GM23248 (cell line): ENCODE results near the gene ARNT2. TPM values are rescaled to one million over a fixed set of nuclear protein-coding genes. Genes with fewer than 3 reads are reported as not detected.
A peak's percentile ranks its signal among the peaks of the same experiment; 100 is the strongest.
"Not testable (repeated sequence)": the region's sequence is repeated elsewhere in the genome, so short reads cannot be mapped to it uniquely, and the experiment has no call there.

Experiments used
- DNase-seq: peaks from one replicate; pipeline ENCODE4 v3.0.0-alpha.2; 2015
- H2AFZ ChIP-seq: fragments of 200-600 bp; sonication (generic); 2 replicates; pipeline ENCODE4 v1.6.1; 2016; ENCODE audit warnings: antibody characterized with exemption
- H3F3A ChIP-seq: fragments of 200-600 bp; sonication (generic); 2 replicates; pipeline ENCODE4 v1.6.1; 2016; ENCODE audit warnings: mild to moderate bottlenecking, antibody characterized with exemption, mixed run types; ENCODE audit not compliant: insufficient read depth
- H3K27ac ChIP-seq: fragments of 200-600 bp; sonication (generic); 2 replicates; pipeline ENCODE4 v1.5.1; 2016; ENCODE audit warnings: mild to moderate bottlenecking
- H3K27me3 ChIP-seq: fragments of 200-600 bp; sonication (generic); replicated peaks from 2 replicates; pipeline ENCODE4 v1.6.1; 2016; ENCODE audit warnings: mild to moderate bottlenecking; ENCODE audit not compliant: insufficient read depth
- H3K36me3 ChIP-seq: fragments of 200-600 bp; sonication (generic); 2 replicates; pipeline ENCODE4 v1.6.1; 2016; ENCODE audit warnings: low read depth, mild to moderate bottlenecking
- H3K4me1 ChIP-seq: fragments of 200-600 bp; sonication (generic); 2 replicates; pipeline ENCODE4 v1.6.1; 2016; ENCODE audit warnings: mild to moderate bottlenecking; ENCODE audit not compliant: insufficient read depth
- H3K4me2 ChIP-seq: fragments of 200-600 bp; sonication (generic); one replicate; pipeline ENCODE4 v1.6.1; 2016; ENCODE audit warnings: mild to moderate bottlenecking; ENCODE audit not compliant: unreplicated experiment
- H3K4me3 ChIP-seq: fragments of 200-600 bp; sonication (generic); 2 replicates; pipeline ENCODE4 v1.5.1; 2016; ENCODE audit warnings: mild to moderate bottlenecking
- H3K79me2 ChIP-seq: fragments of 200-600 bp; sonication (generic); 2 replicates; pipeline ENCODE4 v1.6.1; 2016; ENCODE audit warnings: mild to moderate bottlenecking; ENCODE audit not compliant: insufficient read depth
- H3K9ac ChIP-seq: fragments of 200-600 bp; sonication (generic); 2 replicates; pipeline ENCODE4 v1.6.1; 2016; ENCODE audit warnings: mild to moderate bottlenecking
- H3K9me2 ChIP-seq: fragments of 200-600 bp; sonication (generic); 2 replicates; pipeline ENCODE4 v1.6.1; 2016; ENCODE audit warnings: mixed run types, mild to moderate bottlenecking, moderate library complexity; ENCODE audit not compliant: insufficient read depth
- H3K9me3 ChIP-seq: fragments of 200-600 bp; sonication (generic); one replicate; pipeline ENCODE4 v1.6.1; 2017; ENCODE audit warnings: low read depth
- H4K20me1 ChIP-seq: fragments of 200-600 bp; sonication (generic); 2 replicates; pipeline ENCODE4 v1.6.0; 2016; ENCODE audit not compliant: insufficient read depth
- EZH2 ChIP-seq: fragments of 200-600 bp; sonication (generic); IDR thresholded peaks from 2 replicates; pipeline ENCODE4 v1.6.1; 2018; ENCODE audit warnings: antibody characterized with exemption, mild to moderate bottlenecking; ENCODE audit not compliant: insufficient read depth, poor library complexity, severe bottlenecking
- EZH2phosphoT487 ChIP-seq: fragments of 200-600 bp; sonication (generic); IDR thresholded peaks from 2 replicates; pipeline ENCODE4 v1.6.1; 2018; ENCODE audit warnings: antibody characterized with exemption, moderate library complexity, mild to moderate bottlenecking, low read depth; ENCODE audit not compliant: insufficient read depth
- WGBS, 2 experiments: methylation state at CpG; one replicate each; pipeline ENCODE4 v1.1.6; 2015 to 2017; ENCODE audit warnings: low lambda C conversion rate in 2 of 2, low coverage in 1 of 2; ENCODE audit errors: missing lambda C conversion rate in 2 of 2; 5-methylcytosine and 5-hydroxymethylcytosine counted together
- in situ Hi-C: fragments of 300-500 bp; cut with MboI; formaldehyde crosslinking; loops from 2 replicates; pipeline ENCODE4 v1.15.0; 2020
- polyA plus RNA-seq: library from polyadenylated mRNA; unstranded; fragments of >200 nt; fragmentation: Nextera tagmentation; extraction: Ambion mirVana; gene quantifications from 2 replicates; pipeline ENCODE4 v1.2.1, GENCODE V29; 2016
- total RNA-seq: library from RNA; depleted of rRNA; stranded (reverse); fragments of >200 nt; shearing (Covaris generic); gene quantifications from 2 replicates; pipeline ENCODE4 v1.2.3, GENCODE V29; 2014

ARNT2 gene
- total and polyA plus RNA-seq, 2 experiments from 2014 or later, result 9.3 to 23.5 TPM

DNA sequence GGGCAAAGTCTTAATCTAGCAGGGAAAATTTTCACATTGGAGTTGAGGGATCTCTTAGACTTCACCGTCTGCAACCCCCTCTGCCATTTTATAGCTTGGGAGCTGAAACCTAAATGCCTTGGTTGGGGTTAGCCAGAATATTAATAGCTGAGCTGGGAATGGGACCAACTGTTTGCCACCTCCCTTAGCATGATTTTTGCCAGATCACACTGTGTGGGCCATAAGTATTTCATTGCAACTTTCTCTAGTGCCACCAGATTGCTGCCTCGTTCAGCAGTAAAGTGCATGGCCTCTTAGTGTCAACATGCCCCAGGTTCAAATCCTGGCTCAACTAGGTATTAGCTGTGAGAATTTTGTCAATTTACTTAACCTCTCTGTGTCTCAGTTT, 235.0 kb downstream of the ARNT2 start:
- in situ Hi-C loops, result no loop called here
- WGBS, 2 experiments, result 8 to 12% methylated on average over 2 of the region's 2 CpGs
- Histone ChIP-seq H3K4me2 (no peak overlapping the region), H3K4me1 (no peaks in the 10 kb centered on the region), H2AFZ (no peak overlapping the region), H4K20me1 (no peaks in the 10 kb centered on the region), H3K4me3 (no peak overlapping the region), H3K27me3 (no peaks in the 10 kb centered on the region), H3K9me2 (no peaks in the 10 kb centered on the region), H3K79me2 (no peaks in the 10 kb centered on the region), H3K36me3 (no peaks in the 10 kb centered on the region), H3K27ac (no peak overlapping the region), H3K9me3 (no peaks in the 10 kb centered on the region), H3F3A (peaks cover 5% of the 10 kb centered on the region), H3K9ac (no peak overlapping the region)
- no peak for DNase-seq
- no peak for TF ChIP-seq EZH2phosphoT487
- no peak for TF ChIP-seq EZH2

DNA sequence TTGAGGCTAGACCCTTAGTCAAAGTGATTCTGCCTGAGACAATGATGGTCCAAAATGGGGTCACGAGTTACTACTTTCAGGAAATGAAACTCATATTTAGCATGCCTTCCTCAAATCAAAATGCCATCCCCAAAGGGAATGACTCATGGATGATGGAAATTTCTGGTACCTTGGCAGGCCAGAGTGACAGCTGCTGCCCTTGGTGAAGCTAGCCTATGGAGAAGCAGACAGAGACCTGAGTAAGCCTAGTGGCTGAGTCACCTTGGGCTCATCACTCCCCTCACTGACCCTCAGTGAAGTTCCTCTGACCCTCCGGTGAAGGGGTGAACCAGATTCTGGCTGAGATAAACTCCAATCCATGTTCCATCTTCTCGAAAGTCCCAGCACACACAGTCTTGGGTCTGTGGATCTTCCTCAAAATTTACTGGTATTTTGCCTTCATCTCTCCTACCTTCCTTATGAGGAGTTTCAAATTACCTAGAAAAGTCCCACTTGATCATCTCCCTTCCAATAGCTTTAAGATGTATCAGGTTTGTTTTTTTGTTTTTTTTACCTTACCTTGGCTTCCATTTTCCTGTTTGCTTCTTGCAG, 236.4 kb downstream of the ARNT2 start:
- 86 to 93% methylated on average over 3 of the region's 3 CpGs for WGBS, 2 experiments
- in situ Hi-C loops, result no loop called here
- Histone ChIP-seq H3F3A (peaks cover 5% of the 10 kb centered on the region), H2AFZ (no peak overlapping the region), H3K36me3 (no peaks in the 10 kb centered on the region), H3K9me2 (no peaks in the 10 kb centered on the region), H3K79me2 (no peaks in the 10 kb centered on the region), H3K4me2 (no peak overlapping the region), H3K9ac (no peak overlapping the region), H3K4me3 (no peak overlapping the region), H3K27me3 (no peaks in the 10 kb centered on the region), H3K9me3 (no peaks in the 10 kb centered on the region), H3K4me1 (no peaks in the 10 kb centered on the region), H4K20me1 (no peaks in the 10 kb centered on the region), H3K27ac (no peak overlapping the region)
- no peak for DNase-seq
- TF ChIP-seq EZH2phosphoT487, result no peak
- no peak for TF ChIP-seq EZH2

DNA sequence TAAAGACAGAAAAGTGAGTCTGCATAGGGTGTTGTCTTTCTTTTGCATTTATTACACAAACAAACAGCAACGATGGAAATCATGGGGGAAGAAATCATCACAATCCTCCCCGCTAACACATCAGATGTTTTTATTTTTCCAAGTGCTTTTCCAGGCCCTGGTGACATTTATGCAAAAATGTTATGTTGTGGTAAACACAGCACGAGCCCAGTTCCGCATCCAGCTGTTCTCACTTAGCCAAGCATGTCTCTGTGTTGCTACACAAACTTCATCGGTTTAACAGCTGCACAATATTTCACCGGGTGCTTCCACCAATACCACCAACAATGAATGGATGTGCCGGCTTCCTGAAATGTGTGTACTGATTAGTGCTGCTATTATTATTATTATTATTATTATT, 237.2 kb downstream of the ARNT2 start:
- no peak overlapping the region for H3K4me2 ChIP-seq
- H3K4me3 ChIP-seq, result no peak overlapping the region
- no peaks in the 10 kb centered on the region for H3K4me1 ChIP-seq
- H3K36me3 ChIP-seq, result no peaks in the 10 kb centered on the region
- no peaks in the 10 kb centered on the region for H3K9me3 ChIP-seq
- H3K79me2 ChIP-seq, result no peaks in the 10 kb centered on the region
- H3K9me2 ChIP-seq, result no peaks in the 10 kb centered on the region
- whole genome bisulfite sequencing, 2 experiments, result 13 to 15% methylated on average over 7 of the region's 7 CpGs
- H3K9ac ChIP-seq, result no peak overlapping the region
- TF ChIP-seq EZH2, result no peak
- H3F3A ChIP-seq, result peaks cover 5% of the 10 kb centered on the region
- no peaks in the 10 kb centered on the region for H4K20me1 ChIP-seq
- no peak overlapping the region for H3K27ac ChIP-seq
- no peak overlapping the region for H2AFZ ChIP-seq
- no peaks in the 10 kb centered on the region for H3K27me3 ChIP-seq
- DNase-seq, result no peak
- in situ Hi-C loops, result no loop called here

DNA sequence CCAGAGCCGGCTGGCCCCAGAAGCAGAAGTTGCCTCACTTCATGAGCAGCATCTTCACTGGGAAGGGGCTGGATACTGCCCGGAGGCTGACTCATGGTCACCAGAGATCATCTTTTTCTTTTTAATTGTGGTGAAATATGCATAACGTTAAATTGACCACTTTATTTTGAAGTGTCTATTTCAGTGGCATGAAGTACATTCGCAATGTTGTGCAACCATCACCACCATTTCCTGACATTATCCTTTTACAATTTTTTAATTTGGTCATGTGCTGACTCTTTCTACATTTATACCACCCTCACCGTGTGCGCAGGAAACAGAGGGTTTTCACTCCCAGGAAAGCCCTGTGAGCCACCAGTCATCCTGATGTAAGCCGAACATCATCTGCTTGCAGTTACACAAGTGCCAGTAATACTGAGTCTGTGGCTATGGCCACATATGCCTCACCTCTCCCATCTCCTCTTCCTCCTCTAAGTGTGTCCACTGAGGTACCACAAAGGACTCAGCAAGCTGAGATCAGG, 239.3 kb downstream of the ARNT2 start:
- Histone ChIP-seq H3K4me1 (no peaks in the 10 kb centered on the region), H3K4me3 (no peak overlapping the region), H2AFZ (no peak overlapping the region), H3K9me2 (no peaks in the 10 kb centered on the region), H3K9me3 (no peaks in the 10 kb centered on the region), H3F3A (peaks cover 5% of the 10 kb centered on the region), H4K20me1 (no peaks in the 10 kb centered on the region), H3K27ac (peak overlapping the region; percentile 11; the same call in 1 of the 2 replicates), H3K79me2 (no peaks in the 10 kb centered on the region), H3K9ac (no peak overlapping the region), H3K4me2 (peak overlapping the region; percentile 20), H3K27me3 (no peaks in the 10 kb centered on the region), H3K36me3 (no peaks in the 10 kb centered on the region)
- TF ChIP-seq EZH2phosphoT487 (no peak), EZH2 (no peak)
- in situ Hi-C loops, result no loop called here
- 43 to 49% methylated on average over 7 of the region's 7 CpGs for WGBS, 2 experiments
- peak; percentile 79 for DNase-seq

DNA sequence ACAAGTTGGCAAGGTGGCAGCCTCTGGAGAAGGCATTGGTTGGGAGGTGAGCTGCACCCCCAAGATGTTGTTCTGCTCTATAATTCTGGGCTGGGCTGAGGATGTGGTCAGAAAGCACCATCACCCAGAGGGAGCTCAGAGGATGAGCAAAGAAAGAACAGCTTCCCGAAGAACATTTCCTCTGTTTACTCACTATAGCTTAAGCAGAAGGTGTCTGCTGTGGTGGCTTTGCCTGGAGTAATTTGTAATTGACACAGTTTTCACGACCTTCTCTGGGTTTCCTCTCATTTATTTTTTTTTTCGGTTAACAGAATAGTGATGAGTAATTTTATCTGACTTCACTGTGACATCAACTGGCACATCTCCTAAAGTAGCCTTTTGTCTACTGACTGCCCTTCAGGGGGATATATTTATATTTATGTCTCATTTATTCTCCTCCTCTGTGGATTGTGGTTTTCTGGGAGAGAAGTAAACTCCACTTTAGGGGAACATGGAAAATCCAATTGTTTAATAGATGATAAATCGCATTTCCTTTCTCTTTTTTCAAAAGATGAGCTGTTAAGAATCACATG, 241.4 kb downstream of the ARNT2 start:
- TF ChIP-seq EZH2, result no peak
- no peak for TF ChIP-seq EZH2phosphoT487
- in situ Hi-C loops, result no loop called here
- no peaks in the 10 kb centered on the region for H4K20me1 ChIP-seq

DNA sequence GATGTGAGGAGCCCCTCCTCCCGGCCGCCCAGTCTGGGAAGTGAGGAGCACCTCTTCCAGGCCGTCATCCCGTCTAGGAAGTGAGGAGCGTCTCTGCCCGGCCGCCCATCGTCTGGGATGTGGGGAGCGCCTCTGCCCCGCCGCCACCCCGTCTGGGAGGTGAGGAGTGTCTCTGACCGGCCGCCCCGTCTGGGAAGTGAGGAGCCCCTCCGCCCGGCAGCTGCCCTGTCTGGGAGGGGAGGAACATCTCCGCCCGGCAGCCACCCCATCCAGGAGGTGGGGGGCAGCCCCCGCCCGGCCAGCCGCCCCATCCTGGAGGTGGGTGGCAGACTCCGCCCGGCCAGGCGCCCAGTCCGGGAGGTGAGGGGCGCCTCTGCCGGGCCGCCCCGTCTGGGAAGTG, 243.2 kb downstream of the ARNT2 start:
- DNase-seq, H2AFZ ChIP-seq, H3K4me1 ChIP-seq, H3K27me3 ChIP-seq, H3F3A ChIP-seq, H3K9ac ChIP-seq, H3K9me3 ChIP-seq, H3K9me2 ChIP-seq, H3K4me3 ChIP-seq, H3K36me3 ChIP-seq, H3K27ac ChIP-seq, H3K79me2 ChIP-seq, H3K4me2 ChIP-seq, in situ Hi-C loops, H4K20me1 ChIP-seq: not testable (repeated sequence)
- 91 to 96% methylated on average over 13 to 30 of the region's 30 CpGs for WGBS, 2 experiments

More for the DNA sequence above, 241.4 kb downstream of the ARNT2 start:
- no peak overlapping the region for H3K9ac ChIP-seq
- H3K4me1 ChIP-seq, result no peaks in the 10 kb centered on the region
- H3K4me3 ChIP-seq, result no peak overlapping the region
- H3K27ac ChIP-seq, result no peak overlapping the region
- no peak overlapping the region for H3K4me2 ChIP-seq
- DNase-seq, result peak; percentile 57
- H3K27me3 ChIP-seq, result no peaks in the 10 kb centered on the region
- H3K36me3 ChIP-seq, result no peaks in the 10 kb centered on the region
- peak overlapping the region; percentile 26; the same call in 1 of the 2 replicates for H2AFZ ChIP-seq
- no peaks in the 10 kb centered on the region for H3K79me2 ChIP-seq
- H3F3A ChIP-seq, result peaks cover 5% of the 10 kb centered on the region
- H3K9me2 ChIP-seq, result no peaks in the 10 kb centered on the region
- H3K9me3 ChIP-seq, result no peaks in the 10 kb centered on the region
- WGBS, 2 experiments, result 31% methylated on average over 4 of the region's 4 CpGs
